ELR (cell line): ENCODE data around the gene KIAA1549.

Experiments used
- DNase-seq: peaks from one replicate; pipeline ENCODE4 v3.0.0-alpha.2; 2015; ENCODE audit warnings: low read depth

The KIAA1549 gene

DNA sequence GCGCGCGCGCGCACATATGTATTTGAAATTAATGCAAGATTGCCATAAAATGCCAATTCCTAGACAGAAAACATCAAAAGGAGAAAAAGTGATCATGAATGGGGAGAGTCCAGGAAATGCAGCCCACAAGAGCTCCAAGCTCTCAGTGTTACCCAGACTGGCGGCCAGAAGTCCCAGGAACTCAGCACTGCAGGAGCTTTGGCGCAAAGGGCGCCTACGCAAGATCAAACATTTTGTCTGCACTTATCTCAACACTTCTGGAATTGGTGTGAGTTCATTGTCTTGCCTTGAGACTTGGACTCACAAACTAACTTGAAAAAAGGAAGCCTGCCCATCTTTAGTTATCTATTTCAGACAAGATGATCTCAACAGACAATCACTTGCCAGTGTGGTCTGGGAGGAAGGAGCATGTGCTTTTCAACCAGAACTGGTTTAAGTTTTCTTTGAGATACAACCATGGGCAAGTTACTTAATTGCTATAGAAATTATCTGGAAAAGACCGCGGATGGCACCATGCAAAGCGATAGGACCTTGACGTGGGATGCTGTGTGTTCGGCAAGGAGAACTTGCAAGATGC is 77.2 kb downstream of the KIAA1549 start:
- no peak for DNase-seq

DNA sequence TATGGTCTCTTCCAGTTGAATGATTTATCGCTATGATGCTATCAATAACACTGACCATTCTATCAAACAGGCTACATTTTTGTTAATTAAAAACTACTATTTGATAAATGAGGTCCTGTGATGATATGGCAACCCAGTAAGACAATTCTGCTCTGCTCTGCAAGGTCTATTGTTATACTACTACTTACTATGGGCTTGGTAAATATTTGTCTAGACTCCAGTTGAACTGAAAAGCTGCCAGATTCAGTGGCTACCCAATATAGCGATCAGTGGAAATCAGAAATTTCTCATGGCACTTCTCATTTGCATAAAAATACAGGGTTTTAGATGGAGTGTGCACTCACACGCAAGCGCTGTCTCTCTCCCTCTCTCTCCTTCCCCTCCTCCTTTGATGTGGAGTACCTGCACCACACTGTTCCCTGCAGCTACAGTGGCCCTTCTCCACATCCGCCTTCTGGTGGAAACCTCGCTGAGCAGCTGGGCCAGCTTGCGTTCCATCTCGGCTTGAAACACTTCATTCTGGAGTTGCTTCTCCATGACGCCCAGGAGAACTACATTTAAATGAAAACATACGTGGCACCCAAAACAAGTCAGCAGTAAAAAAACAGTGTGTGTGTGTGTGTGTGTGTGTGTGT is 77.9 kb downstream of the KIAA1549 start:
- DNase-seq, result no peak

DNA sequence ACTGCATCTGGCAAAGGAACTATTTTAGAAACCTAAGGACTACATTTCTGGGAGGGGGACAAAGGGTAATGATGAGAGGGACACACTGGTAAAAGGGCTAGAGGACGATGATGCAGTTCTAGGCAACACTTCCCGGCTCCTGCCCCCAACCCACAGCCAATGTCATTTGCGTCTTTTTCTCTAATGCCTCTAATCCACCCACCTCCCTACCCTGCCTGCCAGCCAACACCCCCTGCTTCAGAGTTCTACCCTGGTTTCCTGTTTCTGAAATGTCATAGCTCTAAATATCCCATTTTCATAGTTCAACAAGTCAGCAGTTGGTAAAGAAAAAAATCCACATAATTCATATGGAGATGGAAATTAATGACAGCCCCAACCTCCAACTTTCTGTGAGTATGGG is 79.0 kb downstream of the KIAA1549 start:
- no peak for DNase-seq

DNA sequence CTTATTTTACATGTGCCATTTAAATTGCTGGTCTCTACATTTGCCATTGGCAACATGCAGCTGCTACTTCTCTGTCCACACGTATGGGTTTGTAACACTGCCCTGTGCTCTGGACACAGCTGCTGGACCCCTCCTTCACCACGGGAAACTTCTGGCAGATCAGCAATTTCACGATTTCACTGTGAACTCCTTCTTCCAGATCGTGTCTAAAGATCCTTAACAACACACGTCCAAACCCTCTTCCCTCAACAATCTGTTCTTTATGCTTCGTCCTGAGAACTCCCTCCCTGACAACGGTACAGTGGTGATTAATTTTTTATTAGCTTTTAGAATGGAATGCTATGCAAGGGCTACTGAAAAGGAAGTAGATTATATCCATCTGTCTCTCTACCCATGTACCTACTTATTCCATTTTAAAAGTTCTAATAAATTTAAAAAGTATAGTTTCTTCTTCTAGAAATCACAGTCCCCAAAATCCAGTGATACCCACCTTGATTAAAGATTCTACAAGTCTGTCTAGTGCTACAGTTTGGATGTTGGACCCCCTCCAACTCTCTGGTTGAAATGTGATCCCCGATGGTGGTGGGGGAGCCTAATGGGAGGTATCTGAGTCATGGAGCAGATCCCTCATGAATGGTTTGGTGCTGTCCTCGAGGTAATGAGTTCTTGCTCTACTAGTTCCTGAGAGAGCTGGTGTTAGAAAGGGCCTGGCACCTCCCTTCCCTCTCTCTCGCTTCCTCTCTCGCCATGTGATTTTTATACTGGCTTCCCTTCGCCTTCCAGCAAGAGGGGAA is 81.0 kb downstream of the KIAA1549 start:
- peak; percentile 42 for DNase-seq

DNA sequence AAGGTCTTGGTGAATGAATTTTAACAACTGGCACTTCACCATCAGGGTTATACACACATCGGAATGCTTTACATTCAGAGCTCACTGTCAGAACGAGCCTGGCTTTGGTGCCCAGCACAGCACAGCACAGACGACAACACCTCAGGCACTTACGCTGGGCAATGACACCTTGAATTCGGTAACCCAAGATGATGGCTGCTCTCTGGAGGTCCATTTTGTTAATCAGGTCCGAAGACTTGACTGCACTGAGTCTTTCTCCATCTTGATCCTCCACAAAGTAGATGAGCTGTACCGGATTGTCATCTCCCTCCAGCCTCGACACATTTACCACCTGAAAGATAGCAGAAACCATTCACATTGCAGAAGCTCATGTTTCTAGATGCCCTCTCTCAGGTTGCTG is 82.4 kb downstream of the KIAA1549 start:
- no peak for DNase-seq

DNA sequence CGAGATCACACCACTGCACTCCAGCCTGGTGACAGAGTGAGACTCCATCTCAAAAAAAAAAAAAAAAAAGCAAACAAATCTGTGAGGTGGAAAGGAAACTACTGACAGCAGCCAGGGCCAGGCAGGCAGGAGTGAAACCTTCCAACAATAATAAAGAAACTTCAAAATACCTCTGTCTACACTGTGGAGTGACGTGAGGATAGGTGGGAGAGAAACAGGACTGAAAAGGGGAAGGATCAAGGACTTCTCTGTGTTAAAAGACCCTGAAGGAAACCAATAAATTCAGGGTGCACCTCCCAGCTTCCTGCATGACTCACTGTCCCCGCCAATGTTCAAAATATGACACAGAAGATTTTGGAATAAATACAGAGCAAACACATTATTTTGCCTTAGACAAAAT is 82.9 kb downstream of the KIAA1549 start:
- peak; percentile 25 for DNase-seq

DNA sequence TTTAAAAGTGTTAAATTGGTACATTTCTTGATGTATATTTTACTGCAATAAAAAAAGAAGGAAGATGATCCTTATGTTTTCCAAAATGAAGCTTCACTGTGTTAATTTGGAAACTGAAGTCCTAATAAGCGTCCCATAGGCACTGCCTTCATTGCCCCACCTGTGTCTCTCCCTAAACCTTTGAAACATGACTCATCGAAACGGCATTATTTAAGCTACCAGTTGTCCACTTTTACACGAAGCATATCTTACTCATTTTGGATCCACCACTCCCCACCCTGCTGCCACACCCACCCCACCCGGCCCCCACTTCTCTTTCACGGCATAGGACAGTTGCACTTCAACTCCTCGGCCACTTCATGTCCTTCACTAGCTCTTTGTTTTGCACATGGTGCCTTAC is 85.5 kb downstream of the KIAA1549 start:
- no peak for DNase-seq

DNA sequence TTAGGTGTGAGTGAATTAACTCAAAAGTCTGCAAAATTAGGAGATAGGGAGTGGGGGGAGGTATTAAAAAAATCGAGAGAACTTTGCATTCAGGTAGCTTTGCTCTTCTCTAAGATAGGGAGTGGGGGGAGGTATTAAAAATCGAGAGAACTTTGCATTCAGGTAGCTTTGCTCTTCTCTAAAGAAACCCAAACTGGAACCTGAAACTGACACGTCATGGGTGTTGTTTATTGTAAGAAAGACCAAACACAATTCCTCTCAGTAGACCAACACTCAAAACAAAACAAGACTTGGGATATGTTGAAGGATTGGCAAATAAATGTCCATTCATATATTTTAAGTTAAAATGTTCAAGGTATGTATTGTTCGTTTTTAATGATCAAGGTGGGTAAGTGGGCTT is 87.9 kb downstream of the KIAA1549 start:
- DNase-seq, result no peak

DNA sequence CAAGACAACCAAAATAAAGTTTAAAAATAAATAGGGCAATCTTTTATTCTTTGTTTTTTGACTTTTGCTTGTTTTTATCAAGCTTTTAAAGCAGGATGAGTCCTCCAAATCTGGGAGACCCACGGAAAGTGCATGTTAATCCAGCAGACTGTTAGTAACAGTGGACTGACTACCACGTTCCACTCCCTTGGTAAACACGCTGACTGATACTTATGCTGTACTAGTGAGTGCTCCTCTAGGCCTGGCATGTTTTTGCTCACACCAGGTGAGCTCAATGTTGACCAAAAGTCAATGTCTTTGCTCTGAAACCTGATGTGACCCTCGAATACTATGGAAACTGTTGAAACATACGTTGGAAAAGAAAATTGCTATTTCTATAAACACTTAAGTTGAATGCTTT is 88.4 kb downstream of the KIAA1549 start:
- no peak for DNase-seq

DNA sequence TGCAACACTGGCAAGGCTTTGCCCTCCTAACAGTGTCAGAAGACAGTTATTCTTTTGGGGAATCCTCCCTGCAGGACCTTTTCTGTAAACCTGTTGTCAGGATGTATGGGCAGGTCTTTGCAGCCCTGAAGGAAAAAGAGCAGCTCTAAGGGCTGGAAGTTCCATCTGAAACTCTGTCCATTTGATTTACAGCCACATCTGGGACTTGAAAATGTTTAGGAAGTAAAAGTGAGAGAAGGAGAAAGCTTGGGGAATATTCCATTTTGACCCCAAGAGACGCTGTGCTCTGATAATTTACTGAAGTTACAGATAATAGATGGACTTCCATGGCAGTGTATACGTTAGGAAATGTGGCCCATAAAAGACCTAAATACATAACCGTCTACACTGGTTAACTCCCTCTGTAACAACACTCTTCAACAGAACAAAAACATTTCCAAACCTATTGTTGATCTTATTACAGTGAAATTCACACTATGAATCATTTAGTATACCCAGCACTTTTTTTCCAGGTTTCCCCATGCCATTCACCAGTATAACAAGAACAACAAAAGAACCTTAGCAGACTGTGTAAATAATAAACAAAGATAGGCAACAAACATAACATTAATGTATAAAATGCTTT is 89.1 kb downstream of the KIAA1549 start:
- DNase-seq, result no peak

DNA sequence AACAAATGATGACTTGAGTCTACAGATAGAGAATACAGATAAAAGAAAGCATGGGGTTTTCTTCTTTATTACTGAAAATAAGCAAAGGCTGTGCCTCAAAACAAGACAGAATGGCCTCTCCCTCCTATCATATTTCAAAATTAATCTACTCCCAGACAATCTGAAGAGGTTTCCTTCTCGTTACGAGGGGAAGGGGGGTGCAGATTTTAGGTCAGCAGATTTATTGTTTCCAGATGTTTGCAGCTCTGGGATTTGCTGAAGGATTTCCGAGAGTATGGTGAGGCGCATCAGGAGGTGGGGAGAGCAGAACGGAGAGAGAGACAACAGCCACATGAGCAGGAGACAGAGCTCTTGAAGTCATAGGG is 89.8 kb downstream of the KIAA1549 start:
- peak; percentile 19 for DNase-seq

DNA sequence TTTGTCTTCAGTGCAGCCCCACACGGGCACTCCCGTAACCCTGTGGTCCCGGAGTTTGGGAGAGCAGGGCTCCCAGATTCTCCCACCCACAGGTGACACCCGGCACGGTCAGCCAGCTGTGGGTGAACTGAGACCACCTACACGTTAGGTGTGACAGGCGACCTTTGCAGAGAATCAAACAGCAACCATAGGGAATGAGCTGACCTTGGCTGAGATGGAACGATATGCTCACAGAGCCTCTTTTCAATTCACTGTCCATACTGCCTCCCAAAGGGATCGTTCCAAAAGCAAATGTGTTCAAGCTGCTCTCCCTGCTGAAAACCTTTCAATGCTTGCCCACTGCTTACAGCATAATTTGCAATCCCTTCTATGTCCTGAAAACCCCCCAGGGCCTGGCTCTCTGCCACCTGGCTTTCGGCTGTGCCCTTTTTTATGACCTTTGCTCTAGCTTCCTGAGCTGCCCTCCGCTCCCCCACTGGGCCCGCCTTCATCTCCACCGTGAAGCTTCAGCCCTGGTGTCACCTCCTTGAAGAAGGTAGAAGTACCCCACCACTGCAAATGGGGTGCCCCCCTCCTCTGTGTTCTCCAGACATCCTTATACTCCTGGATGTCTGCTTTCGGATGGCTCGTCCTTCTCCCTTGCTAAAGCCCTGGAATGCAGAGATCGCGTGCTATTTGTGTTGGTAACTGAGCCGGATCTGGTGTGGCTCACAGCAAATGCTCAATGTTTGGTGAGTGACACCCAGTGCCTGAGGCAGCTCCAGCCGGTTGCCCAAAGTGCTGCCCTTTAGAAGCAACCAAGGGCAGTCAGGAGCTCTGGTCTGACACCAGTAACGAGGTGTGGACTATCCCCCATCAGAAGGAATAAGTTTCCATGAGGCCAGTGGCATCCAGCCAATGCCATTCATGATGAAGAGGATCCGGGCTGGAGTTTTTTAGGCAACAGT is 90.4 kb downstream of the KIAA1549 start:
- DNase-seq, result peak; percentile 81

DNA sequence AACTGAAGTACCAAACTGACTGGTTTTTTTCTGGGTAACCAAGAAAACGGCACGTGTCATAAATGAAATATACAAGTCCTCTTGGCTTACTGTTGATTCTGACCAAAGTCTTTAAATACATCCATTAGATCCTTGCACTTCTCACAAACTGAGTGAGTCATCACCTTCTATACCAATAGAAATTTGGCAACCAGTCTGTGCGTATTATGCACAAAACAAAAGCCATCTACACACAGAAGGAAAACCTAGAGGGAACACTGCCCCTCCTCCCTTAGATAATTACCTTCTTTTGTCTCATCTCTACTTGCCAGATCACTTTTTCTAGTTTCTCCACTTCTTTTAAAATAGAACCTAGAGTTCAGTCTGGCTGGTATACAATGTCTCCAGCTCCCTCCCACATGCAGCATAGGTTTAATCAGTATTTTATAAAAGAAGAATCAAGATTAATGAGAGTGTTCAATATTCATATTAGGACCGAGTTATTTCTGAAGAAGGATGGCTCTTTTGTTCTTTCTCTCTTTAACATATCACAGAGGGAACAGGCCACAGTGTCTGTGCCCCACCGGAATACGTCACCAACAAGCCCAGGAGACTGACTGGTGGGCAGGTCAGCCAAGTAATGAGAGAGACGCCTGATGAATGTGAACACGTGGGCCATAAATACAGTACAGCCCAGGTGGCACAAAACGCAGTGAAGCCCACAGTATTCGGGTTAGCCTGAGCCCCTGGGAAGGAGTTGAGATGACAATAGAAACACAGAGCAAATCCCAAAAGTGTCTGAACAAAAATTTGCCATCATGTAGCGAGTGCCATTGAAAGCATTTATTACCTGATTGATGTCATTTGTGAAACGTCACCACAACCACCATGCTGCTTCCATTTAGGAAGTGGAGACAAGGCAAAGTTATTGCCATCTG is 91.3 kb downstream of the KIAA1549 start:
- DNase-seq, result peak; percentile 43

DNA sequence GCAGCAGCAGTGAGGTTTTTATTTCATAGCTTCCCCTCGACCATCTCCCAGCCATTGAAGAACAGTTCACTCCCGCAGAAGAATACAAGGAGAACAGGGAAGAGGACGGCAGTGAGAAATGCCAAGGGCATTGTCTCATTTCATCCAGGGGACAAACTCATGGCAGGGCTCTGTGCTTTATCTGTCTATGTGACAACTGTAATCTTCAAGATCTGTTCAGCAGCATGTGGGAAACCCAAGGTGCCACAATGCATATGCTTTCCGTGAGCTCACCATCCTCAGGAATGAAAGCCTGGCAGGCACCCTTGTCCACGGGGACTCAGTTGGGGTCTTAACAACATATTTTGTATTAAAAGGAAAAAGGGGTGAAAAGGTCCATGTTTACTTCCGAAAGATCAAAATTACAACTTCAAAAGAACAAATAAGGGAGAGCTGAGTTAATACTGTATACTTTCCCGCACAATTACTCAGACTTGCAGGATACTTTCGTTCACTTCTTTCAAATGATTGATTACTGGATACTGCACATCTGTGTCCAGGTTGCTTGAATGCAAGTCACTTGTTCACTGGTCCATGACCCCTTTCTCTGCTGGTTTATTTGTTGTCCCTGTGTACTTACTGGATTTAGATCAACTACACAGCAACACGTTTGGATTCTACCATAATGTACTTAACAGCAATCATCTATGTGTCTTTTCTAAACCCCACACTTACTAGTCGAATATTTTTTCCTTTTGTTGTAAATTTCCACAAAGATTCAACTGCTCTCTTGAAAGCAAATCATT is 93.1 kb downstream of the KIAA1549 start:
- DNase-seq, result no peak

DNA sequence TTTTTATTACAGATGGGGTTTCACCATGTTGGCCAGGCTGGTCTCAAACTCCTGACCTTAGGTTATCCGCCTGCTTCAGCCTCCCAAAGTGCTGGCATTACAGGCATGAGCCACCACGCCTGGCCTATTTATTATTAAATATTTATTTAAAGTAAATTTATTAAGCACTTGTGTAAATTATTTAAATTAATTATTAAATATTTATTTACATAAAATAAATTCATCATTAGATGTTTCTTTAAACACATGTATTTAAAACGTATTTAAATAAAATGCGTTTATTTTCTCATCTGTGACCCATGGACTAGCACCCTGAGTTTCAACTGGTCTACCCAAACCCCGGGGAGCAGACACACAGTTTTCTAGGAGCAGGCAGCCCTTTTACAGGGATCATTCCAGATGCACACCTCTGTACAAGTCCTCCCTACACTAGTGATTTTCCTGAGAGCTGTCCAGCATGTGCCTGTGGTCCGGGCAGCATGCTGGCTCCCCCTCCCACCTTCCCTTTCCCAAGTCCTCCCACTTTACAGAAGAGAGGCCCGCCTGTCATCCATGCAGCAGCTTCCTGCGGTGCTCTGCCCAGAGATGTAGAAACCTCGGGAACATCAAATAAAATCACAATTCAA is 94.0 kb downstream of the KIAA1549 start:
- no peak for DNase-seq

DNA sequence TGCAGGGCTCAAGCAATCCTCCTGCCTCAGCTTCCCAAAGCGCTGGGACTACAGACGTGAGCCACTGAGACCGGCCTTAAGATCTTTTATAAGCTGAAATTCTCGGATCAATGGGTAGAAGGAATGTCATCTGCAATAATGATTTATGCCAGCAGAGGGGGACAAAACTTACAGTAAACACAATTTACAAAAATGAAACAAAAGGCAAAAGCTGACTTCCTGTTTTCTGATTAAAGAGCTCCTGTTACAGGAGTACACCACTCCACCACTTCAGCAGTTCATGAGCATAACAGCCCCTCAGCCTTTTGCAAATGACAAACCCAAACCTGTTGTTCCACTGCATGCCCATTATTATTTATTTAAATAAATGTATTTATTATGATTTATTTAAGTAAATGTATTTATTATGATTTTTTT is 94.7 kb downstream of the KIAA1549 start:
- DNase-seq, result peak; percentile 82

DNA sequence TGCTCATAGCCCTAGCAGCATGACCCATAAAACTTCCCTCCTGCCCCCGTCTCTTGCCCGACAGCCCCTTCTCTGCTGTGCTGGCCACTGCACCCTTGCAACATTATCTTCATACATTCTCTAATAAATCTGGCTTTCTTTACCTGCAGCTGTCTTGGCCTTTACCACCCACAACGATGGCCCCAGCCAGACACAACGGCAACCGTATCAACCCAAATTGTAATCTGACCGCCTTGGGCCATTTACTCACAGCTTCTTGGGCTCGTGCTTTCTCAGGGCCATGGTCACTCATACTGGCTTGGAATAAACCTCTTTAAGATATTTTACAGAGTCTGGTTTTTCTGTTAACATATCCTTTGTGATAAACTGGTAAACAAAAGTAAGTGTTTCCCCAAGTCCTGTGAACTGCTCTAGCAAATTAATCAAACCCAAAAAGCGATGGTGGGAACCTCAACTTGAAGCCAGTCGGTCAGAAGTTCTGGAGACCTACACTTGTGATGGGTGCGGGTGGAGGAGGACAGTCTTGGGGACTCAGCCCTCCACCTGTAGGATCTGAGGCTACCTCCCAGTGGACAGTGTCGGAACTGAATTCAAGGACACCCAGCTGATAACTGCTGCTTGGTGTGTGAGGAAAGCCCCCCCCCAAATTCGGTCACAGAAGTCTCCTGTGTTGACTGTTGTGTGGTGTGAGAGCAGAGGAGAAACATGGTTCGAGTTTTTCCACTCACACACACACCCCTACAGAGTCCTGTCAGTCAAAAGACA is 95.6 kb downstream of the KIAA1549 start:
- no peak for DNase-seq

DNA sequence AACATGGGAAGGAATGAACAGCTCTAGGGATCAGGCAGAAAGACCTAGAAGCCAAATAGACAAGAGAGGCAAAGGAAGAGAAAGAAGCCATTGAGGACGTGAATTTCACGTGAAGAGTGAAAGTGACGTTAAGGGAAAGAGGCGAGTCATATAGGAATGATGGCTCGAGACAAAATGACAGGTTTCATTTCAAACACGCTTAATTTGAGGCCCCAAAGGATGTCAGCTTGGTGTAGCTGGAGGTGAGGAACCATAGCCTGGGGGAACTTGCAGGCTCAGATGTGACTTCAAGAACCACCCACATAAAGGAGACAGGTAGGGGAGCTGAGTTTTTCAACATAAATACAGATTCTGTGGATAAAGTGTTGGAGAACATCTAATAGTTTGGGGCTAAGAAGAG is 98.9 kb downstream of the KIAA1549 start:
- DNase-seq, result no peak
